HK-2 (cell line): ENCODE results near the gene PSMD6.

Experiments used
- DNase-seq: peaks from one replicate; pipeline ENCODE4 v3.0.0-alpha.2; 2018; ENCODE audit not compliant: unreplicated experiment

PSMD6 gene

DNA sequence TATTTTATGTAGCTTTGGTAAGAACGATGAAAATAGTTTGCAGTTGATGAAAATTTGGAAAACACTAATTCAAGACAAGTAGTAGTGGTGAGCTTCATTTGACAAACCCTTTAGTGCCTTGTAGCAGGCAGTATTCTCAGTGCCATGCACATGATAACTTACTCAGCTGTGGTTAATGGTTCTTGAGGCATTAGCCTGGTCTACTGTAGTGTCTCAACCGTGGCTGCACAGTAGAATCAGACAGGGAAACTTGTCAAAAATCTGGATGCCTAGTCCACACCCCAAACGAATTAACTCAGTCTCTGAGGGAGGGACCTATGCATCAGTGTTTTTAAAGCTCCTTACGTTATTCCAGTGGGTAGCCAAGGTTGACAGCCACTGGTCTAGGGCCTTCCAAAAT is 45.4 kb downstream of the PSMD6 start:
- DNase-seq, result no peak

DNA sequence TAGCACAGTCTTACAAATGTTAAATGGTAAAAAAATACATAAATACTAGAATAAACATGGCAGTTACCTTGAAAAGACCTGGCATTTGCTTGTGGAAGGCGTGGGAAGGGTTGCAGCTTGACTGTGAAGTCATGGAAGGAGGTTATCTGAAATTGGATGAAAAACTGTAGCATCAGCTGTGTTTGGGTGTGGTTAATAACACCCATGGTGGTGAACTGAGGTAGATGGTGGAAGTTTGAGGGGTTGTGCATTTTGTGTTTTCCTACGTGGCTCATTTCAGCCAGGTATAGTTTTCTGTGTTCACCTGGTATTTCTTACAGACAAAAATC is 46.5 kb downstream of the PSMD6 start:
- DNase-seq, result no peak

DNA sequence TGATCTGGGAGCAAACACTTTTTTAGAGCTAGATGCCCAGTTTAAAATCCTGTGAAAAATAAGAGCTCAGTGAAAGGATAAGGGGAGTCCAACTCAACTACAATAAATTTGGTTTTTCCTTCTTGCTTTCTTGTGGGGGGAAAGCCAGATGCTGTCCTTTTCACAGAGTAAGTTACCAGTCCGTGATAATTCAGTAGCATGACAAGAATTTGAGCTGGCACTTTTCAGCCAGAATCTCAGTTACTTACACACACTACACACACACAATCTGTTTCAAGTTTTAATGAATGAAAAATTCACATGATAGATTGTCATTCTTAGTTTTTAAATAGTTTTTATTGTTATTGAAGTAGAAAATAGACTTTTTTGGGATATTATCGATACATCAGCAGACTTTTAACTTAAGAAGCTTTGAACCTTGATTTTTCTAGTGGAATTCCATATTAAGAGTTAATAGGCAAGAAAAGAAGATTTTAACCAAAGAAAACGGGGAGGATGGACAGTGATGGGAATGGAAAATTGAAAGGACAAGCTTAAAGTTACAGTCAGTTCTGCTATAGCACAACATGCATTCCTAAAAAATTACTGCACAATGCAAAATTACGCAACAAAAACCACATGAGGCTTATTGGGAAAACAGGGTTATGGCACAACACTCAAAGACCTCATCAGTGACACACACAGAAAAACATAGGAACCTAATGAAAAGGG is 47.0 kb downstream of the PSMD6 start:
- no peak for DNase-seq

DNA sequence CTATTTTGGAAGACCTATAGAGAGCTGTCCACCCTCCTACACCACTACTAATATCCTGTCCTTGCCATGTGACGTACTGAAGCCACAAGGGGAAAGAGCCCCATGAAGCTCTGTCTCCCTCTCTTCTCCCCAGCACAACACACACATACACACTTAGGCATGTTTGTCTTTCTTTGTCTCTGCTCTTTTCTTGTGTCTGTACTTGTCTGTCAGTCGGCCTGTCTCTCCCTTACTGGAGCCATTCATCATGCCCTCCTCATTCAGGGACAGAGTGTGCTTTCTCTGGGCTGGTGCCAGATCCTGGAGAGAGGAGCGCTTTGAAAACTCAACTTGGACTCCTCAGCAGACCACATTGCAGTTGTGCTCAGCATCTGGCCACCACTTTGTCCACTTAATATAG is 47.6 kb downstream of the PSMD6 start:
- DNase-seq, result no peak

DNA sequence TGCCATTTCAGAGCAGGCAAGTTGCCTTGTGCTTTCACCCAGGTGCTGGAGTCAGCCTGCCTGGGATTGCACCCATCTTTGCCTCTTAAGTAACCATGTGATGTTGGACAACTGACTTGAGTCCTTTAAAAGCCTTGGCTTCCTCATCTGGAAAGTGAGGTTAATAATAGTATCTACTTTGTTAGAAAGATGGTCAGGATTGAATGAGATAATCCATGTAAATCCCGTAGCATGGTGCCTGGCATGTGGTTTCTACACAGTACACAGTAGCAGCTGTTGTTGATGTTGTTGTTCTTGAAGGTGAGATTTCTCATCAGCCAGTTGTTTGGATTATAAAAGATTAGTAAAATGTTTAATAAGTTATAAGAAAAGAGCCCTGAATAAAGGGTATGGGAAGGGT is 48.8 kb downstream of the PSMD6 start:
- DNase-seq, result no peak

DNA sequence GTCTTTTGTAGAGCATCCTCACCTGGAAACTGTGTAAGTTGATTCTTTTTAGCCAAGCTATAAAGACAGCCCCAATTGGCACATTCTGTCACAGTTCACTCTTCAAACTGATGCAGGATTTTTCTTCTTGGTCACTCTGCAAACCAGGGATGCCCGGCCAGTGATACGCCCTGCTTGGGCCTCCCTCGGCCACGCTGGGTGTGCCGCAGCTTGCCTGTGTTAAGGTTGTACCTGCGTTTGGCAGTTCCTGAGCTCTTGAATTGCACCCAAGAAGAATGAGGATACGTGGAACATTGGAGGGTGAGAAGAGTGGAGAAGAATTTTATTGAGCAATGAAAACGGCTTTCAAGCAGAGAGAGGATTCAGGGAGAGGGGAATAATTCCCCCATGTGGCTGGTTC is 49.9 kb downstream of the PSMD6 start:
- no peak for DNase-seq

DNA sequence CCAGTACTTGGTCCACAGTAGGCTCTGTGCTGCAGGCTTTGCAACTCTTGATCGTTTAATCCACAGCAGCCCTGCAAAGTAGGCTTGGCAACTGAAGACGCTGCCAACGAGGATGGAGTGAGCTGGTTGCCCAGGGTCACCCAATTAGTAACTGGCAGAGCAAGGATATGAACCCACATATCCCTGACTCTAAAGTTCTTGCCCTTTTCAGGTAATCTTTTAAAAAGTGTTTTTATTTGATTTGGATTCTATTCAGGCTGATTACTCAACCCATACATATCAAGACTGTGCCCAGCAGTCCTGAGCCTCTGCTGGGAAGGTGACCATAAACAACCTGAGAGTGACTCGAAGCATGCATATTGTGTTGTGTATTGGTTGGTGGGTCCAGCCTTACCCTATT is 50.3 kb downstream of the PSMD6 start:
- no peak for DNase-seq

DNA sequence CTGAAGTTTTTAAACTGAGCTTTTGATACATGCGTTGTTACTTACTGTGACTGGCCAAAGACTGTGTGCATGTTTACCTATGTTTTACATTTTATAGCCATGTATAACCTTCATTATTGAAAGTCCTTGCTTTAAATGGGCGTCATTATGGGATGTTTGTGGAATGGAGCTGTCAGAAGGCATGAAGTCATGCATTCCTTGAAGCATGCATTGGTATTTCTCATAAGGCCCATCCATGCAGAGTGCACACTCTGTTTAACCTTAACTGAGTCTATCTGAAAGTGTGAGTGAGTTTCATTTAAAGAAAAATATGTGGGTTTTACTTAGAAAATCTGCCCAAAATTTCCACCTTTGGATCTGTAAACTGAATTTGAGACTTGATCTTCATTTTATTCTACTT is 51.1 kb downstream of the PSMD6 start:
- DNase-seq, result no peak

DNA sequence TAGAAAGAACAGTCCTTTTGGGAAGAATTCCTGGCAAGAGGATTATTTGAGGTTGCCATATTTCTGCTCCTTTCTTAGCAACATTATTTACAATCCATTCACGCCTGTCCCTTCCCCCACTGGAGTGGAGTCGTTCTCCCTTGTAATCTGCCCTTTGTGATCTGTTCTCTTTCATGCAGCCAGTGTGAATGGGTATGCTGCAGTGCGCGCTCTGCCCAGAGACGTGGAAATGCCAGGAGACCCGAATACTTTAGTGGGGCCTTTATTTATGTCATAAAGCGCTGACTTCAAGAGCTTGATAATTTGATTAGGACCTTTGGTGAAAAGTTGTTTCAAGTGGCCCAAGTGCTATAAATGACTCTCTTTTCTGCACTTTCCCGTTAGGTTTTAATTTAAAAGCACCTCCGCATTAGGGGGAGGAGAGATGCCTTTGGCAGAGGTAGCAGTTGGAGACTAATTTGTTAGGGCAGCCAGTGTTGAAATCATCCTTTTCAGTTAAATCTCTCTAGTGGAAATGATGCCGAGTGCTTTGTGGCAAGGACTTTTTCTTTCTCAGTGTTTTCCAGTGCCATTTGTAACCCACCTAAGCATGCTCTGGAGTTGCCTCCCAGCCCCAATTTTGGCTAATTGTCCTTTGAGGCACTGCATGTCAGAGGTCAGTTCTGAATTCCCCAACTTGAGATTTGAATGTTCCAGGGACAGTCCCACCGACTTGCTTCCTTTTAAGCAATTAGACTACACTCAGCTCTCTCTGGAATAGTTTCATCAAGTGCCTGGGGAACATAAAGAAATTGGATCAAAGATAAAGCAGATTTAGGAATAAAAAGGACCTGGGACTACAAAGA is 52.4 kb downstream of the PSMD6 start:
- DNase-seq, result no peak

DNA sequence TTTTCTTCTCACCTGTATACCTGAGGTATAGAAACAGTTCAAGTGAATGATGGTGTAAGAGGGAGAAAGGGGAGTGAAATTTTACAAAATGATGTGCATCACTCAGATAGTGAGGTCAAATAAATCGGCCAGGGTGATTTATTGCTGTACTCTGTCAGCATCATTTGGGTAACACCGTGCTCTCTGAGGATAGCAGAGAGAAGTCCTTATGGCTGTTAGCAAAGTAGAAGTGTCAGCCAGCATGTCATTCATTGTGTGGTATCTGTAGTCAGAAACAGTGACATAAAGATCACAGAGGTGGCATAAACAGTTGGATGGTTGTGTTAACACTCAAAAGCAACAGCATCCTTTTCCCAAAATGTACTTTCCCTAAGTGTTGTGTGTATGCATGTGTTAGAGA is 53.4 kb downstream of the PSMD6 start:
- no peak for DNase-seq

DNA sequence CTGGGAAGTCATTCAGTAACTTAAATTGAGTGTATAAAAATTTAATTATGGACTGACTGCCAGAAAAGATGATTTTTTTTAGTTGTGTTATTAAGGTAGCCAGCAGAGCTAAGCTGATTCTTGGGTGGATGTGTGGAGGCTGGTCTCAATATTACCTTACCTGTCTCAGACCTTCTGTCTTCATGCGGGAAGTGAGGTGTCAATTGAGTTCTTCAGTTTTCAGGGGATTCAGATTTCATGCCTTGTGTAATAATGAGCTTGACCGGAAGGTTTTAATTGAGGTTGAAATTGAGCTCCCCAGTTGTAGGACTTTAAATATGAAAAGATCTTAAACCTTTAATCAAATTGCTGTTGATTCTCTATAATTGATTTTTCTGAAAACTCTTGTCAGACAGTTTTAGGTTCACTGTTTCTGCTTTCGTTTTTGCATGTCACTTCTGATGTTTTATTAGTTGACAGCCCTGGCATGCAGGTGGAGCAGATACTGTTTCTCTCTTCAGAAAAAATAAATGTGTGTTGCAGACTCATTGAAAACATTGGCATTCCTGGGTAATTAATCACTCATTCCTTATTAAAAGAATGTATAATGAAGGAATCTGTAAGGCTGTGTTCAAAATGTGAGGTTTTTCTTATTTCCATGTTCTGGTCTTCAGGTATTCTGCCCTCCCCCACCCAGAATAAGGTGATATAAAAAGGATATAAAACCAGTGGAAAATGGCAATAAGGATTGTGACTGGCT is 54.5 kb downstream of the PSMD6 start:
- no peak for DNase-seq

DNA sequence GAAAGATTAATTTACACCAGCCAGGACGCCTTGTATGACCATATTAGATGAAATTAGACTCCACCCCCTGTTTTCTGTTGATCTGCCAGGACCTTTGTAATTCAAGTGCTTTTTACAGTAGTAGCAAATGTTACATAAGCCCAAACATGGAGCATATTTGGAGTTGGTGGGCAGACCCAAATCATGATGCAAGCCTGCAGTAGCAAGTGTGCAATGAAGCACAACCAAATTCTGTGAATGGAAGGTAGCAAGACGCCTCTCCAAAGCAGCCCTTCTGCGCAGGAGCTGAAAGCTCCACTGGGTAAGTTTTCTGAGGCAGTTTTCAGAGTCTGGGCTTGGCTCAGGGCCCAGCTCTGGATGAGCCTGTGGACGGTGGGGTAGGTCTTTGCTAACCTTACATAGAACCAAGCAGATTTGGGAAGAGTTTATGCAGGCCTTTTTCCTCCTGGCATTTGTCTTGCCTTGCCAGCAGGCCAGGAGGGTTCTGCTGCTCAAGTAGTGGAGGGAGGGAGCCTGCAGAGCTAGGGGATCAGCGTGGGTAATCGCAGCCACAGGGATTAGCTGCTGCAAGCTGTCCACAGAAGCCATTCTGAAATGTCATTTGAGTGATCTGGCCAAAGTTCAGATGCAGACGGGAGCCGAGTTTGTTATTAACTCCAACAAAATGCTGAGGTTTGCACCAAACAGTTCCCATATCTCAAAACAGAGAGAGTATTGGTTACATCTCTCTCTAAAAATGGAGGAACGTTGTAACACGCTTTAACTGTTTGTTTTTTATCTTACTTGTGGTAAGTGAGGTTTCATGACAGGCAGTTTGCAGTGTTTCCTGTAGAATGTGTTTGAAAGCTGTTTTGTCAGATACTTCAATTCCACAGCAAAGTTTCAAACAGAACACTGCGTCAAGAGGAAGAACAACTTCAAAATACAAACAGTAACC is 55.4 kb downstream of the PSMD6 start:
- peak; percentile 20 for DNase-seq

DNA sequence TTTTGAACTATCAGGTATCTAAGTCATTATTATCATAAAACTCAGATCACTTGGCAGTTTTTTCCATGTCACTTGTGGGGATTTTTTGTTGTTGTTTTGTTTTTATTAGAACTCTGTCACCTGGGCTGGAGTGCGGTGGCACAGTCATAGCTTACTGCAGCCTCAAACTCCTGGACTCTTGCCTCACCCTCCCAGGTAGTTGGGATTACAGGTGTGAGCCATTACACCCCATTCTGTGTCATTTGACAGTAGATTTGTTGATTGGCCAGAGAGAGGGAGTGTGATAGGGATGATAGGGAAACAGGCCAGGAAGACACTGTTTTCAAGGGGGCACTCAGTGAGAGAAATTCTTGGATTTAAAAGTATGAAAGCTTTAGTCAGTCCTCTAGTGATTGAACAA is 56.4 kb downstream of the PSMD6 start:
- no peak for DNase-seq

DNA sequence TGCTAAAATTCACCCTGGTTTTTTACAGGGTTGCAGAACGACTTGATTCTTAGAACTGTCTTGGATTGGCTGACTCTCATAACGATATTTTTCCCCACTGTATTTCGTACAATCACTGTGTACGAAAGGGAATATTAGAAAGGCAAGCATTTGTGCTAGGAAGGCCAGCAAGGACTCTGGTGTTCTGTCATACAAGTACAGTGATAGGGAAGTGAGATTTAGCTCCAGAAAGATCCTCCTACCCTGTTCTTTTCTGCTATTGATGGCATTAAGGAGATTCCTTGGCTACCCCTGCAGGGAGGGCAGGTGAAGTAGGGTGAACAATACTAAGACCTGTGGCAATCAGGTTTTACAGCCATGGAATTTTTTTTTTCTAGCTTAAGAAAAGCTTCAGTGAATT is 57.3 kb downstream of the PSMD6 start:
- no peak for DNase-seq

DNA sequence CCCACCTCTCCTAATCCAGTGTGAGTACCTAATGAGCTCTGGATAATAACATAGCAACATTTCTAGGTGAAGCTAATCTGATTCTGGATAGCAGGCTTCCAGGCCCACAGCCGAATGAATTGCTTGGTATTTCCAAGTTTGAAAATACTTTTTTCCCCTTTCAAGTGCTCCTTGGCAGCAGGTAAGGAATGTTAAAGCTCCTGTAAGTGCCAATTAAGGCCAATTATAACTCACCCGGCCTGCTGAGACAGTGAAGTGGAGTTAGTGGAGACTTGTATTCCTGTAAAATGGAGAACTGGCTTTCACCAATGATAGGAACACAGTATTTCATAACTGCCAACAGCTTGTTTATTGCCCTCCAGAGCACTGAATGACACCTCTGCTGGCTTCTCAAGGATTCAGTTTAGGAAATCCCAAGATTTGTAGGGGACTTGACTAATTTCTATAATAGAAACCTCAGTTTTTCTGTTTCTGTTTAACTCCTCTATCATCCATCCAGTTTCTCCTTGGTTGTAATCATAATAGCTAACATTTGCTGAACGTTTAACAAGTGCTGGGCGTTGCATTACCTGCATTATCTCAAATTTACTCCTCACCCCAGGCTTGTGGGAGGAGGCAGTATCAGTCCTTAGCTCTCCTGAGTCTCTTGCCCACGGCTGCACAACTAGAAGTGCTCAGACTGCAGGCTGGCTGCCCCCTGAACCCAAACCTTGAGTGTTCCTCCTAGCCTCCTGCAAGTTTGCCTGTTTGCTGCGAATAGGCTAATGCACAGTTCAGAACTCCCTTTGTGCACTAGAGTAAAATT is 58.4 kb downstream of the PSMD6 start:
- DNase-seq, result no peak

DNA sequence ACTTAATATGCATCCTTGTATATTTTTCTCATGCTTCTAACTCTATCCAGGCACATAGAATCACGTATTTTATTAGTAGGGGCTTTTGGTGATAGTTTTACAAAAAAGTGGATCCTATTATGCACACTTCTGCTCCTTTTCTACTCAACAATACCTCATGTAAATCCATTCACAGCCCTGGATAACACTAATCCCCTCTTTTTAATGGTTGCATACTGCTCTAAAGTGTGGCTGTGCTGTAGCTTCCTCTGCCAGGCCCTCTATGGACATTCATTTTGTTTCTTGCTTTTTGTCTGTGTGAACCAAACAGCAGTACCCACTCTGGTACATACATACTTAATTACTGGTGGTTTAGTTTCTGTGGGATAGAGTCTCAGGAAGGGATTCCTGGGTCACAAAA is 59.8 kb downstream of the PSMD6 start:
- DNase-seq, result no peak

DNA sequence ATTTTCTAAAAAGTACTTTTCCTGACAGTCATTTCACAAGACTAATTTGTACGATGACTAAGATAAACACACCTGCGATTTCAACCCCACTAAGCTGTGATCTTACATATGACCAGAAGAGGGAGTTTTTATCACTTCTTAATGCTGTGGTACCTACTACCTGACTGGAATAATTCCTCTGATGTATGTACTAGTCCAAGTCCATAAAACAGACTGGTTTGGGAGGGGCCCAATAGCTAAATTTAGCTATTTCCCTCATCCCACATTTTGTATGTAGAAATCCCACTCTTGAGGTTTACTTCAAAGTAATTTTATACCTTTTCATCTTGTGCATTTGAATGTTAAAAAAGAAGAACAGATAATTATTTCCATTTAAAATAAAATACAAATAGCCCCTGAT is 61.4 kb downstream of the PSMD6 start:
- no peak for DNase-seq
